ENCODE results near the gene CDKN2D. TPM values are rescaled to one million over a fixed set of nuclear protein-coding genes. Genes with fewer than 3 reads are reported as not detected.

CDKN2D gene
- total RNA-seq, 2 donors from 2014 or later: 3.7 to 8.2 TPM

GRCh38 chr19:10601999-10602329, 33.2 kb upstream of the CDKN2D start:
- WGBS: 34% methylated on average over 7 of the region's 7 CpGs
- TF ChIP-seq CTCF (IDR thresholded peaks at IDR 0.05): no peak
- TF ChIP-seq POLR2A (IDR thresholded peaks at IDR 0.05): no peak
- TF ChIP-seq POLR2AphosphoS5 (IDR thresholded peaks at IDR 0.05): no peak

GRCh38 chr19:10600149-10600548, 31.4 kb upstream of the CDKN2D start:
- peaks cover 2% of the 10 kb centered on the region for H3K4me1 ChIP-seq (replicated peaks)
- no peak overlapping the region for H3K4me3 ChIP-seq
- 95% methylated on average over 5 of the region's 5 CpGs for WGBS
- H3K9me3 ChIP-seq: no peaks in the 10 kb centered on the region
- DNase-seq (ENCODE audit: low spot score): no peak
- intact Hi-C loops (cut with DNase I): no loop called here
- no peaks in the 10 kb centered on the region for H3K27me3 ChIP-seq (replicated peaks; ENCODE audit: insufficient read depth)
- no peak for TF ChIP-seq POLR2A (IDR thresholded peaks at IDR 0.05)
- no peak for TF ChIP-seq POLR2AphosphoS5 (IDR thresholded peaks at IDR 0.05)
- no peak for TF ChIP-seq CTCF (IDR thresholded peaks at IDR 0.05)
- H3K27ac ChIP-seq: no peak overlapping the region
- H3K36me3 ChIP-seq: no peaks in the 10 kb centered on the region

More at GRCh38 chr19:10601999-10602329, 33.2 kb upstream of the CDKN2D start:
- H3K4me1 ChIP-seq (replicated peaks): peaks cover 2% of the 10 kb centered on the region
- peak overlapping the region in 1 of 2 donors; percentile 91 for H3K4me3 ChIP-seq
- H3K9me3 ChIP-seq: no peaks in the 10 kb centered on the region
- H3K36me3 ChIP-seq: no peaks in the 10 kb centered on the region
- intact Hi-C loops (cut with DNase I): no loop called here
- no peak overlapping the region for H3K27ac ChIP-seq
- DNase-seq (ENCODE audit: low spot score): no peak
- no peaks in the 10 kb centered on the region for H3K27me3 ChIP-seq (replicated peaks; ENCODE audit: insufficient read depth)

- WGBS: 65% methylated on average over 9 of the region's 9 CpGs
- H3K27me3 ChIP-seq (replicated peaks; ENCODE audit: insufficient read depth): no peaks in the 10 kb centered on the region
- no peaks in the 10 kb centered on the region for H3K9me3 ChIP-seq
- TF ChIP-seq POLR2AphosphoS5 (IDR thresholded peaks at IDR 0.05) (no peak), CTCF (IDR thresholded peaks at IDR 0.05) (no peak), POLR2A (IDR thresholded peaks at IDR 0.05) (no peak)
- intact Hi-C loops (cut with DNase I): no loop called here
- no peak overlapping the region for H3K4me3 ChIP-seq
- H3K4me1 ChIP-seq (replicated peaks): no peaks in the 10 kb centered on the region
- H3K36me3 ChIP-seq: no peaks in the 10 kb centered on the region
- no peak overlapping the region for H3K27ac ChIP-seq
- no peak for DNase-seq (ENCODE audit: low spot score)
Measured at GRCh38 chr19:10593820-10594637, 25.2 kb upstream of the CDKN2D start.

GRCh38 chr19:10593148-10593547, 24.4 kb upstream of the CDKN2D start:
- Histone ChIP-seq H3K27me3 (replicated peaks; ENCODE audit: insufficient read depth) (no peaks in the 10 kb centered on the region), H3K4me3 (no peak overlapping the region), H3K27ac (no peak overlapping the region), H3K4me1 (replicated peaks) (no peaks in the 10 kb centered on the region), H3K9me3 (no peaks in the 10 kb centered on the region), H3K36me3 (no peaks in the 10 kb centered on the region)
- intact Hi-C loops (cut with DNase I): no loop called here
- 85% methylated on average over 7 of the region's 7 CpGs for WGBS
- TF ChIP-seq POLR2AphosphoS5 (IDR thresholded peaks at IDR 0.05) (no peak), POLR2A (IDR thresholded peaks at IDR 0.05) (no peak), CTCF (IDR thresholded peaks at IDR 0.05) (no peak)
- no peak for DNase-seq (ENCODE audit: low spot score)

- intact Hi-C loops (cut with DNase I): no loop called here
- no peak for DNase-seq (ENCODE audit: low spot score)
- TF ChIP-seq CTCF (IDR thresholded peaks at IDR 0.05): no peak
Measured at GRCh38 chr19:10587839-10588150, 19.0 kb upstream of the CDKN2D start.

More at GRCh38 chr19:10587839-10588150, 19.0 kb upstream of the CDKN2D start:
- Histone ChIP-seq H3K36me3 (no peaks in the 10 kb centered on the region), H3K27ac (no peak overlapping the region), H3K27me3 (replicated peaks; ENCODE audit: insufficient read depth) (no peaks in the 10 kb centered on the region), H3K9me3 (no peaks in the 10 kb centered on the region), H3K4me3 (no peak overlapping the region), H3K4me1 (replicated peaks) (no peaks in the 10 kb centered on the region)
- WGBS: 95% methylated on average over 2 of the region's 2 CpGs

Measured in prostate gland (tissue), 2 donors.